Tibial nerve (tissue), 4 donors: ENCODE results near the gene NOP53. TPM values are rescaled to one million over a fixed set of nuclear protein-coding genes. Genes with fewer than 3 reads are reported as not detected.

Experiments used
- DNase-seq, 2 donors: peaks; one replicate each; pipeline ENCODE4 v3.0.0-alpha.2; 2019; ENCODE audit warnings: low spot score in 2 of 2
- H3K27ac ChIP-seq, 4 donors: fragments of 200-600 bp; sonication (generic) in 3 of 4; one replicate each; pipeline ENCODE4 v1.5.1; 2017 to 2019; ENCODE audit warnings: mild to moderate bottlenecking in 1 of 4
- H3K27me3 ChIP-seq, 2 donors: fragments of 200-600 bp; sonication (generic) in 1 of 2; one replicate each; pipeline versions ENCODE4 v1.5.1 to v1.6.0; 2017 to 2019
- H3K36me3 ChIP-seq, 3 donors: fragments of 200-600 bp; sonication (generic); one replicate each; pipeline ENCODE4 v1.5.1; 2018 to 2019
- H3K4me1 ChIP-seq, 4 donors: fragments of 200-600 bp; sonication (generic) in 3 of 4; one replicate each; pipeline ENCODE4 v1.5.1; 2017 to 2019
- H3K4me3 ChIP-seq, 4 donors: fragments of 200-600 bp; sonication (generic) in 3 of 4; one replicate each; pipeline ENCODE4 v1.5.1; 2017 to 2019; ENCODE audit warnings: mild to moderate bottlenecking in 1 of 4, moderate library complexity in 1 of 4
- H3K9me3 ChIP-seq, 4 donors: fragments of 200-600 bp; sonication (generic) in 3 of 4; one replicate each; pipeline ENCODE4 v1.5.1; 2017 to 2019
- EP300 ChIP-seq, 2 donors: sonication (generic); formaldehyde crosslinking; IDR thresholded peaks; one replicate each; pipeline ENCODE4 v1.6.1; 2017; ENCODE audit warnings: antibody characterized with exemption in 2 of 2, mild to moderate bottlenecking in 1 of 2
- POLR2A ChIP-seq, 2 donors: fragments of 450-650 bp; IDR thresholded peaks; one replicate each; pipeline ENCODE4 v1.6.1; 2017; ENCODE audit warnings: antibody characterized with exemption in 2 of 2, mild to moderate bottlenecking in 2 of 2, moderate library complexity in 2 of 2
- WGBS, 2 donors: methylation state at CpG; one replicate each; pipeline ENCODE4 v1.1.5; 2018; 5-methylcytosine and 5-hydroxymethylcytosine counted together
- total RNA-seq, 4 donors: library from RNA; depleted of rRNA; stranded (reverse); fragments of >200 nt; gene quantifications; one replicate each; pipeline ENCODE4 v1.1.0, GENCODE V29; 2016
- TF ChIP-seq, protein P1 (sequence below), 5 experiments: fragments of 200-600 bp in 3 of 5; fragments of 450-650 bp in 2 of 5; sonication (generic) in 3 of 5; IDR thresholded peaks; one replicate each; pipeline ENCODE4 v1.5.1; 2016 to 2019; ENCODE audit warnings: antibody characterized with exemption in 5 of 5, mild to moderate bottlenecking in 3 of 5, moderate library complexity in 2 of 5

The NOP53 gene
- total RNA-seq, 4 donors from 2014 or later = 320 to 532 (median 408) TPM

DNA sequence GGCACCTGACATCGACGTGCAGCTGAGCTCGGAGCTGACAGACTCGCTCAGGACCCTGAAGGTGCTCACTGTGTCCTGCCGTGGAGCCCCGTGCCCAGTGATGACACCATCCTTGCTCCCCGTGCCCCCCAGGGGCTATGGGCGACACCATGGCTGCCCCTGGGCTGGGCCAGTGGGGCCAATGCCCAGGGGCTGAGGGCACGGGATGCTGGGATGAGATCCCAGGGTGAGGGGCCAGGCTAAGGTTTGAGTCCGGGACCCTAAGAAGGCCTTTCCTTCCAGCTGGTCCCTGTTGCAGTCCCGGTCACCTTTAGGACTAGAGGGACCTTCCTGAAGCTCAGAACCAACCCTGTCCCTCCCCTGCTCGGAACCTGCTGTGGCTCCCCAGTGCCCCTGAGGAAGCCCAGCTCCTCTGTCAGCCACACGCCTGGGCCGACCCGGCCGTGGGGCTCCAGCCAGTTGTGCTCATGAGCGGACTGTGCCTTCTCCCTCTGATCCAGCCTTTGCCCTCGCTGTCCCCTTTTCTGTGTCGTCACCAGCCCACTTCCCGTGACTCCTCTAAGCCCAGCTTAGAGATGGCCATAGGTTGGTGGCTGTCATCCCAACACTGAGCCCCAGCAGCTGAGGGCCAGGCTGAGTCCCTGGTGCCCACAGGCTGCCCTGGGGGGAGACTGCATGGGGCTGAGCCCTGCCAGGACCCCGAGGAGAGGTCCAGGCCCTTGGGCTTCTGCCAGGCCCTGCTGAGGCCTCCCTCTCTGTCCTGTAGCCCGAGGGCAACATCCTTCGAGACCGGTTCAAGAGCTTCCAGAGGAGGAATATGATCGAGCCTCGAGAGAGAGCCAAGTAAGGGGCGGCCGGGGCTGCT lies 10.6 kb downstream of the NOP53 start:
- Histone ChIP-seq H3K4me3 (no peak overlapping the region), H3K27ac (no peak overlapping the region), H3K9me3 (no peaks in the 10 kb centered on the region), H3K4me1 (no peaks in the 10 kb centered on the region), H3K27me3 (no peaks in the 10 kb centered on the region), H3K36me3 (peaks cover 10 to 96% (median 68%) of the 10 kb centered on the region in 3 donors)
- no peak for DNase-seq
- TF ChIP-seq POLR2A (IDR thresholded peaks at IDR 0.05) (no peak), EP300 (IDR thresholded peaks at IDR 0.05) (no peak)
- TF ChIP-seq, protein P1, sequence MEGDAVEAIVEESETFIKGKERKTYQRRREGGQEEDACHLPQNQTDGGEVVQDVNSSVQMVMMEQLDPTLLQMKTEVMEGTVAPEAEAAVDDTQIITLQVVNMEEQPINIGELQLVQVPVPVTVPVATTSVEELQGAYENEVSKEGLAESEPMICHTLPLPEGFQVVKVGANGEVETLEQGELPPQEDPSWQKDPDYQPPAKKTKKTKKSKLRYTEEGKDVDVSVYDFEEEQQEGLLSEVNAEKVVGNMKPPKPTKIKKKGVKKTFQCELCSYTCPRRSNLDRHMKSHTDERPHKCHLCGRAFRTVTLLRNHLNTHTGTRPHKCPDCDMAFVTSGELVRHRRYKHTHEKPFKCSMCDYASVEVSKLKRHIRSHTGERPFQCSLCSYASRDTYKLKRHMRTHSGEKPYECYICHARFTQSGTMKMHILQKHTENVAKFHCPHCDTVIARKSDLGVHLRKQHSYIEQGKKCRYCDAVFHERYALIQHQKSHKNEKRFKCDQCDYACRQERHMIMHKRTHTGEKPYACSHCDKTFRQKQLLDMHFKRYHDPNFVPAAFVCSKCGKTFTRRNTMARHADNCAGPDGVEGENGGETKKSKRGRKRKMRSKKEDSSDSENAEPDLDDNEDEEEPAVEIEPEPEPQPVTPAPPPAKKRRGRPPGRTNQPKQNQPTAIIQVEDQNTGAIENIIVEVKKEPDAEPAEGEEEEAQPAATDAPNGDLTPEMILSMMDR (IDR thresholded peaks at IDR 0.05) = no peak
- 87 to 93% methylated on average over 15 to 28 of the region's 28 CpGs for WGBS, 2 donors

DNA sequence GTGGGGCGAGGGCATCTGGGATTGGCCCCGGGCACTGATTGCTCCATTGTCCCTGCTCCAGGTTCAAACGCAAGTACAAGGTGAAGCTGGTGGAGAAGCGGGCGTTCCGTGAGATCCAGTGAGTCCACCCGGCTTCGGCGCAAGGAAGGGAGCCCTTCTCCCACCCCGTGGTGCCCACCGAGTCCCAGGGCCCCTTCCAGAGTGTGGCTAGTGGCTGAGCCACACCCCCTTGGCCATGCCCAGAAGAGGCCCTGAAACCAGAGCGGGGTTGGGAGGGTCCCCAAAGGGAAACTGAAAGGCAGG lies 11.2 kb downstream of the NOP53 start:
- Histone ChIP-seq H3K36me3 (peaks cover 10 to 90% (median 63%) of the 10 kb centered on the region in 3 donors), H3K4me3 (no peak overlapping the region), H3K9me3 (no peaks in the 10 kb centered on the region), H3K4me1 (no peaks in the 10 kb centered on the region), H3K27ac (peak overlapping the region in 1 of 4 donors; percentile 34), H3K27me3 (no peaks in the 10 kb centered on the region)
- DNase-seq = no peak
- 93 to 100% methylated on average over 3 to 12 of the region's 12 CpGs for WGBS, 2 donors
- no peak for TF ChIP-seq POLR2A (IDR thresholded peaks at IDR 0.05)
- TF ChIP-seq, protein P1 (IDR thresholded peaks at IDR 0.05) = no peak
- no peak for TF ChIP-seq EP300 (IDR thresholded peaks at IDR 0.05)

DNA sequence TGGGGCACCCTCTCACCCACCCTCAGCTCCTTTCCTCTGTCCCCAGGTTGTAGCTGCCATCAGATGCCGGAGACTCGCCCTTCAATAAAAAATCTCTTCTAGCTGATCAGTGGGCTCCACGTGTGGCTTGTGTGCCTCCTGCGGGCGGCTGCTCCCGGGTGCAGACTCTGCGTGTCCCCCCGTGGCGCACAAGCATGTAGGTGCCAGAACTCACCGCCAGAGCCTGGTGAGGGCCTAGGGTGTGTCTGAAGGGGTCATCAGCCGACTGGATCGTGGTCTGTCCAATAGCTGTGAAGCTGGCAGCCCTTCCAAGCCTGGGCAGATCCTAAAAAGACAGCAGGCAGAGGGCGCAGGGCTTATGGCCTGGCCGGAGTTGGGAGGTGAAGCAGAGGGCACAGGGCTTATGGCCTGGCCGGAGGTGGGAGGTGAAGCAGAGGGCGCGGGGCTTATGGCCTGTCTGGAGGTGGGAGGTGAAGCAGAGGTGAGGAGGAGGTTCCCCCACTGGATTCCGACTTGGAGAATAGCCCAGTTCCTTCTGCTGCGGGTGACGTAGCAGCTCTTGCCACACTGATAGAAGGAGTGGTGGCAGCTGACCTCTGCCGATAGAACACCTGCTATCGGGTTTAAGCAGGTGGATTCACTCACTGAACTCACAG lies 11.7 kb downstream of the NOP53 start:
- Histone ChIP-seq H3K4me1 (no peaks in the 10 kb centered on the region), H3K9me3 (no peaks in the 10 kb centered on the region), H3K36me3 (peaks cover 10 to 85% (median 59%) of the 10 kb centered on the region in 3 donors), H3K27me3 (no peaks in the 10 kb centered on the region), H3K27ac (peak overlapping the region in 1 of 4 donors; percentile 56), H3K4me3 (no peak overlapping the region)
- no peak for DNase-seq
- 73 to 86% methylated on average over 22 of the region's 22 CpGs for WGBS, 2 donors
- TF ChIP-seq, protein P1 (IDR thresholded peaks at IDR 0.05) = no peak
- TF ChIP-seq POLR2A (IDR thresholded peaks at IDR 0.05) = no peak
- no peak for TF ChIP-seq EP300 (IDR thresholded peaks at IDR 0.05)

DNA sequence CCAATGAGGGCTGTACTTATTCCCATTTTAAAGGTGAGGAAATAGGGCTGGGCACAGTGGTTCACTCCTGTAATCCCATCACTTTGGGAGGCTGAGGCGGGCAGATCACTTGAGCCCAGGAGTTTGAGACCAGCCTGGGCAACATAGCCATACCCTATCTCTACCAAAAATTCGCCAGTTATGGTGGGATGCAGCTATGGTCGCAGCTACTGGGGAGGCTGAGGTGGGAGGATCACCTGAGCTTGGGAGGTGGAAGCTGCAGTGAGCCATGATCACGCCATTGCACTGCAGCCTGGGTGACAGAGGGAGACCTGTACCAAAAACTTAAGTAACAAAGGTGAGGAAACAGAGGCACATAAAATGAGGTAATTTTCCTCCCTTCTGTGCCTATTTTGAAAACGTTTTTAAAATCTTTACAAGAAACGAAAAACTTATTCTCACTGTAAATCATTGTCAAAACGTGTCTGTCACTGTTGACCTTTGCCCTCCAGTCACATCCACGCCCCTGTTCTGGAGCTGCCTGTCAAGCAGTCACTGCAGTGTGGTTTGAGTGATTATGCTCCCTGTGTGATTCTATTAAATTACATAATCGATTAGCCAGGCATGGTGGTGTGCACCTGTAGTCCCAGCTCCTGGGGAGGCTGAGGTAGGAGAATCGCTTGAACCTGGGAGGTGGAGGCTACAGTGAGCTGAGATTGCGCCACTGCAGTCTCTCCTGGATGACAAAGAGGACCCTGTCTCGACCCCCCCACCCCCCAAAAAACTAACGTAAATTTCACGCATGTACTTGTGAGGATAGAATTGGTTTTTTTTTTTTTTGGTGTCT lies 12.5 kb downstream of the NOP53 start:
- peak overlapping the region in 1 of 4 donors; percentile 56 for H3K27ac ChIP-seq
- H3K27me3 ChIP-seq = no peaks in the 10 kb centered on the region
- no peak for TF ChIP-seq EP300 (IDR thresholded peaks at IDR 0.05)
- TF ChIP-seq, protein P1 (IDR thresholded peaks at IDR 0.05) = no peak
- no peak for TF ChIP-seq POLR2A (IDR thresholded peaks at IDR 0.05)
- no peaks in the 10 kb centered on the region for H3K9me3 ChIP-seq
- DNase-seq = no peak
- WGBS, 2 donors = 80 to 83% methylated on average over 14 of the region's 14 CpGs
- peaks cover 10 to 78% (median 52%) of the 10 kb centered on the region in 3 donors for H3K36me3 ChIP-seq
- H3K4me1 ChIP-seq = peaks cover 0 to 4% (median 0%) of the 10 kb centered on the region in 4 donors
- H3K4me3 ChIP-seq = no peak overlapping the region
